SIG-M5 treated with dmso at 0.1 percent for 504 hours (cell line): ENCODE data around the gene TRMT2A.
"Not testable (repeated sequence)": the region's sequence is repeated elsewhere in the genome, so short reads cannot be mapped to it uniquely, and the experiment has no call there.

Experiments used
- DNase-seq: peaks from one replicate; lab custom pipeline; 2025; ENCODE audit not compliant: unreplicated experiment; lab: John Stamatoyannopoulos, UW

The TRMT2A gene, protein sequence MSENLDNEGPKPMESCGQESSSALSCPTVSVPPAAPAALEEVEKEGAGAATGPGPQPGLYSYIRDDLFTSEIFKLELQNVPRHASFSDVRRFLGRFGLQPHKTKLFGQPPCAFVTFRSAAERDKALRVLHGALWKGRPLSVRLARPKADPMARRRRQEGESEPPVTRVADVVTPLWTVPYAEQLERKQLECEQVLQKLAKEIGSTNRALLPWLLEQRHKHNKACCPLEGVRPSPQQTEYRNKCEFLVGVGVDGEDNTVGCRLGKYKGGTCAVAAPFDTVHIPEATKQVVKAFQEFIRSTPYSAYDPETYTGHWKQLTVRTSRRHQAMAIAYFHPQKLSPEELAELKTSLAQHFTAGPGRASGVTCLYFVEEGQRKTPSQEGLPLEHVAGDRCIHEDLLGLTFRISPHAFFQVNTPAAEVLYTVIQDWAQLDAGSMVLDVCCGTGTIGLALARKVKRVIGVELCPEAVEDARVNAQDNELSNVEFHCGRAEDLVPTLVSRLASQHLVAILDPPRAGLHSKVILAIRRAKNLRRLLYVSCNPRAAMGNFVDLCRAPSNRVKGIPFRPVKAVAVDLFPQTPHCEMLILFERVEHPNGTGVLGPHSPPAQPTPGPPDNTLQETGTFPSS

DNA sequence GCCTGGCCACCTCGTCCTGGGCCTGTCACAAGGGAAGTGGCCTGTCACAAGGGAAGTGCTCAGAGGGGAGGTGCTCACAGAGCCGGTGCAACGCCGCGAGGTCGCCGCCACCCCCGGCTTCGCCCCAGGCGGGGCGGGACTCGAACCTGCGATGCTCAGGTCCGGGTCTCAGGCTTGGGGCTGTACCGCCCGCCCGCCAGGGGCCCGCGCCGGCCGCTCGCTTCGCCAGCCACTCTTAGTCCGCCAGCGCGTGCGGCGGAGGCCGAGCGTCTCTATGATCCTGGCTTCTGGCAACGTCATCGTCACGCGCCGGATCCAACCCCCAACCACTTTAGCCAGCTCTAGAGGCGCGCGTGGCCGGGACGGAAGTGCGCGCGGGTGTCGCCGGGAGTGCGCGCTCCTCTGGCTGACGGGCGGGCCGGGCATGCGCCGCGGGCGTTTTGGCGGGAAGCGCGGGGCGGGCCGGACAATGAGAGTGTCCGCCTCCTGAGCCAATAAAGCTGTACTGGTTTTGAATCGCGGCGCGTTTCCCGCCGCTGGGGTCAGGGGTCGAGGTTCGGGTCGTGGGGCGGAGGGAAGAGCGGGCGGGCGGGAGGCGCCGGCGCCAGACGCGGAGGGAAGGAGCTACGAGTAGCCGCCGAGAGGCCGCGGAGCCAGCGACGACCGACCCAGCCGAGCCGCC lies at the start of gene TRMT2A:
Gene TRMT2A (minus strand): TSS at position 276 of the 682 bp plus-strand sequence. CDS start 320 bp downstream, outside the sequence.
- DNase-seq = peak; percentile 91

DNA sequence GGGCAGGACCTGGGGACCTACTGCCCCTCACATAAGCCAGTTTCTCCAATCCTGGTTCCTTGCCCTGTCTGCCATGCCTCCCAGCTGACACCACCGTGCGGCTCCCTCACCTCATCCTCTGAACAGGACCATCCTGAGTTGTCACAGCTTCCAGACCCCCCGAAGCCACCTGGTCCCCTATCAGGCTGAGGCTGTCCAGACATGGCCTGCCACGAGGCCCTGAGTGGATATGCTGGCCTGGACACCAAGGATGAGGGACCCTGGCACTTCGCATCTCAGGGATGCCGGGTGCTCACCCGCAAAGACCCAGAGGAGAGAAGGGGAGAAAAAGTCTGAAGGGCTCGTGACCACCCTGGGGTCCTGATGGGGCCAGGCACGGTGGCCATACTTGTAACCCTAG lies 49.7 kb upstream of the TRMT2A start:
- no peak for DNase-seq

DNA sequence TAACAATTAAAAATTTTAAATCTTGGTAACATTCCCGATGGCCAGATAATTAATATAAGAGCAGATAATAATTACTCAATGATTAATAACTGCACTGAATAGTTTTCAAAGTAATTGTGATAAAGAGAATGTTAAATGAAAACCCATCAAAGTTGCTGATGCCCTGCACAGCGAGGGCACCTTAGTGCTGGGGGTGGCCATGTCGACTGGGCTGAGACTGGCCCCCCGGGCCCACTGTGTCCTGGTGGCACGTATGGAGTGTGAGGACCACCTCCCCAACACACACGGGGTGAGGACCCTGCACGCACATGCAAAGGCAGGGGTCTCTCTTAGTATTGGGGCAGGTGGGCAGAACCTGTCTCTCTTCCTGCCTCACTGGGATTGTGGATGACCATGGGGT lies 48.9 kb upstream of the TRMT2A start:
- no peak for DNase-seq

DNA sequence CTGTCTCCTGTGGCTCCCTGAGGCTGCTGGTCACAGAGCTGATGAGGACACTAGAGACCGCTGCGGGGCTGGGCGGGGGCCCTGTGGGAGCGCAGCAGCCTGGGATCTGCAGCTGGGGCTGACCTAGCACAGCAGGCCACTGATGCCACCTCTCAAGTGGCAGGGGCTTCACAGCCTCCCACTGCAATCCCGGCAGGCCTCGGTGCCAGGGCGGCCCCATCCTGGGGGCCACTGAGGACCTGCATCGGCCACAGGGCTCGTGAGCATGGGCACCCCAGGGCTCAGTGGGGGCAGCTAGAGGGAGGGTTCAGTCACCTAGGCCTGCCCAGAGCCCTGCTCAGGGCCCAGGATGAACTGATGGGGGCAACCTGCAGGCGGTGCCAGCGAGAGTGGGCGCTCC lies 48.4 kb upstream of the TRMT2A start:
- no peak for DNase-seq

DNA sequence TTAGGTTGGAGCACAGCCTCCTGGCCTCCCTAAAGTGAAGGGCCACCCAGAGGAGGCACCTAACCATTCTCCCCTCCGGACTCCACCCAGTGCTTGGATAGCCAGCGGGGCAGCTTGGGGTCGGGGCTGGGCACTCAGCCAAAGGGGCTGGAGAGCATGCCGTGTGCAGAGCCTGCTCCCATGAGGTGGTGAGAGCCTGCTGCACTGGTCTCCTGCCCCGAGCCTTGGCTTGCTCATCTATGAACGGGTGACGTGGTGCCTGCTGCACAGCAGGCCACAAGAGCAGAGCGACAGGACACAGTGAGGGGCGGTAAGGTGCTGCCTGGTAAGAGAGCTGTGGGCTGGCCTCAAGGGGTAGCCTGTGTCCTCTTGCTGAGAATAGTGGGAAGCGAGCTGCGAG lies 47.8 kb upstream of the TRMT2A start:
- no peak for DNase-seq

DNA sequence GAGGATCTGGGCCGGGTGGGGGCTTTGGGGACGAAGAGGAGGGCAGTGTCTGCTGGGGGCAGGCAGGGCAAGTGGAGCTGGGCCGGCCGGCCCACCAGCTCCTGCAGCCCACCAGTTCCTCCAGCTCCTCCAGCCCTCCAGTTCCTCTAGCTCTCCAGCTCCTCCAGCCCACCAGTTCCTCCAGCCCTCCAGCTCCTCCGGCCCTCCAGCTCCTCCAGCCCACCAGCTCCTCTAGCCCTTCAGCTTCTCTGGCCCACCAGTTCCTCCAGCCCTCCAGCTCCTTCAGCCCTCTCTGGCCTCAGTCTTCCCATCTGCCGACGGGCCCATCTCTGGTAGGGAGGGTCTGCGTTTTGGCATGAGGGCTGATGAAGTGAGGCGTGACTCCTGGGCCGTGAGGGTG lies 43.0 kb upstream of the TRMT2A start:
- no peak for DNase-seq

DNA sequence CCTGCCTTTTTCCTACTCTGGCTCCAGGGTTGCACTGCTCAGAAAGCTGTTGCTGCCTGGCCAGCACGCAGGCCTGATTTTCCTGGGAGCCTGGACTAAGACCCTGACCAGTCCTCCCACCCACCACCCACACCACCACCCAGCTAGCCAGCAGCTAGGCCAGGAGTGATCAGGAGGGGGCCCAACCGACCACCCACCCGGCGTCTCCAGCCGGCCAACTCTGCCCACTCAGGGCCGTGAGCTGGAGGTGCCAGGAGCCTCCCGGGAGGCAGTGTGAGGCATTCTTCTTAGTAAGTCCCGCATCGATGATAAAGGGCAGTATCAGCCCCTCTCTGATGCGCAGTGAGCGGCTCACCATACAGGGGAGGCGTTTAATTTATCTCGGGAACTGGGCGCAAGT lies 42.5 kb upstream of the TRMT2A start:
- DNase-seq = not testable (repeated sequence)

DNA sequence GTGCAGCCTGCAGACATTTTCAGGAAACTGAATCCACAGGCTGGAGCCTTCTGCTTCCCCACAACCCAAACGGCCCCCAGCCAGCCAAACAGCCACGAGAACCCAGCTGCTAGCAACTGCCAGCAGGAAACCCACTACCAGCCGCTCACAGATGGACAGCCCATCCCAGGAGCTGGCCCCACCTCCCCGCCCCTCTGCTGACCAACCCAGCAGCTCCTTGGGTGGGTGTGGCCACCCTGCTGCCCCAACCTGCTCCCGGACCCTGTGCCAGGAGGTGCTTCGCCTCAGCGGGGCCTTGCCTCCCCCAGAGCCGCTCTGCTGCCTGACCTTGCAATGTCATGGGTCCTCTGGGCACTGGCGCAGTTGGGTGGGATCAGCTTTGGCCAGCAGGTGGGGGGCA lies 42.0 kb upstream of the TRMT2A start:
- no peak for DNase-seq

DNA sequence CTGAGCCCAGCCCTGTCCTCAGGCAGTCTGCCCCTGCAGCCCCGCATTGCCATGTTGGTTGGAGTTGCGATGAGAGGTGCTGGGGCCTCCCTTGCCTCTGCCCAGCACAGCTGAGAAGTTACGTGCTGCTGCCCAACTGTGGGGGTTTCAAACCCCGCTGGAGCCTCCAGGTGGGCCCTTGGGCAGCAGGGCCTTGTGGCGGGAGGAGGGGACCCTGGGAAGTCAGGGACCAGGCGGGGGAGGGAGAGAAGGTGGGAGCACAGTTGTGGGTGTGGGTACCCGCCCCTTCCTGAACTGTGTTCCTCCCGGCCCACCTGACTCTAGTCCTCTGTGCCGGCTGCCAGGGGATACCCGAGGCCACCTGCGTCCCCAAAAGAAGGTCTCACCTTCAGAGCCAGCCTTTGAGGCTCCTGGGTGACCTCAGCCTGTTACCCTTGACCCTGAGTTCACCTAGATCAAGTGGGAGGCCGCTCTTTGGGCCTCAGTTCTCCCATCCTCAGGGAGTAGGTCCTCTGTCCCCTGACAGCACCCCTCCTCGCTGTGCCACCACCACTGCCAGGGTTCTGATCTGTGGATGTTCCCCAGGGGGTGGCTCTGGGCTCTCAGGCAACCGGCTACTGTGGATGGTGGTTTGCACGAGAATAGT lies 41.5 kb upstream of the TRMT2A start:
- DNase-seq = no peak

DNA sequence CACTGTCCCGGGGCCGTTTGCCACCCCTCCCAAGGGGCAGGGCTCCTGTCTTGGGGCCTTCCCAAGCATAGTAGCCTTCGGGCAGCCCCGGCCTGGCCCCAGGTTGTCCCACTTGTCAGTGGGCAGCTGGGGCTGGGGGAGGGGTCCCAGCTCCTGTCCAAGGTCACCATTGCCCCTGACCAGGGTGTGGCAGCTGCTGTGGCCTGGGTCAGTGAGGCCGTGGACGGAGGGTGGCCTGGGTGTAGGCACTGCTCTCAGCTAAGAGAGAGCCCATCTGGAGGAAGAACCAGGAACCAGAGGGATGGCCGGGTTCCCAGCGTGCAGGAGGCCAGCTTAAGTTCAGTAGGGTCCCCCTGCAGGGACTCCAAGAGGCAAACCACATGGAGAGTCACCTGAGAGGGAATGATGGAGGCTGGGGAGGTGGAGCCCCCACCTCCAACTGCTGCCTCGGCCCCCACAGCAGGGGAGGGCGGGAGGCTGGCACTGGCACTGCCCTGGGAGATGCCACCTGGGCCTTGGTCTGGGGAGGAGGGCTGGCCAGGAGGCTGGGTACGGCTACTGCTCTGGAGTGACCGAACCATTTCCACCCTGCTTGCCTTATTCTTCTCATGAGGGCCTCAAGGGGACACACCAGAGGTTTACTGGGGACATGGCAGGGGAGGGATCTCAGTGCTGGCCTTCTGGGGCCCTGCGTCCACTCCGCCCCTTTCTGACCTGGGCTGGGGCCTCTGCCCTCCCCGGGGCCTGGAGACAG lies 40.6 kb upstream of the TRMT2A start:
- DNase-seq = no peak

DNA sequence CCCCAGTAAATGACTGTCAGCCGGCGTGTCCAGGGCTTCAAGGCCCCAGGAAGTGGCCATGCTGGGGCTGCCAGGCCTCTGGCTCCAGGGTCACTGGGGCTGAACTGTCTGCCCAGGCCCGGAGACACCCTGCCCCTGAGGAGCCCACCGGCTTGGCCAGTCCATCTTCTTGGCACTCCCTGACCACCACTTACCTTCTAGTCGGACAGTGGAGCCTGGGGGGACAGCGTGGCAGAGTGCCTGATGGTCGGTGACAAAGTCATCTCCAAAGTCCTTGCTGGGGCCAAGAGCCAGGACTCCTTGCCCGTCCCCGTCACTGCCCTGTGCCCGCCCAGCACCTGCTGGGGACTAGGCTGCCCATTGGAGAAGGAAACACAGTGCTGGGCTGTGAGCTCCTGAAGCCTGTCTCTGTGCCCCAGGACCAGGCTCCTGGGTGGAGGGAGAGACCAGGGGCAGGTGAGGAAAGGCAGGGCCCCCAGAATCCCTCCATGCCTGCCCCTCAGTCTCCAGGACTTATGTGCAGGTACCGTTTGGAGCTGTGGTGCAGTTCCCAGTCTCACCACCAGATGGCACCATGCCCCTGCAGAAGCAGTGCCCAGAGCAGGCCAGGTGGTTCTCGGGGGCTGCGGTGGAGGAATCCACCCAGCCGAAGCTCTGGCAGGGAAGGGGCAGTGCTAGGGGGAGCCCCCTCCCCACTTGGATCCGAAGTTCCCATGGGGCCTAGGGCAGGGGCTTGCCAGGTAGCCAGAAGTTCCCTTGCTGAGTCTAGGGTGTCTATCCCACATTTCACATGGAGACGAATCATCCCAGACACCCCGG lies 39.8 kb upstream of the TRMT2A start:
- DNase-seq = peak; percentile 30

DNA sequence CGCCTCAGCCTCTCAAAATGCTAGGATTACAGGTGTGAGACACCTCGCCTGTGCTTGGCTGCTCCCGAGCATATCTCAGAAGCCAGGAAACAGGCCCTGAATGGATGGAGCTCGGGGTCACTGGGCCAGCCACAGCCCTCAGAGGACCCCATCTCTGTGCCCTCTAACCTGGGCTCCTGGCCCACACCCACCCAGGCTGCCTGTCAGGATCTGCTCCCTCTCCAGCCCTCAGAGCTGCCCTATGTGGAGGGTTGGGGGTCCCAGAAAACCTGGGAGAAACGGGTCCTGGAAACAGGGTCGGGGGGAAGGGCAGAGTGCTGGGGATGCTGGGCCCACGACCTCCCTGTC lies 39.0 kb upstream of the TRMT2A start:
- DNase-seq = no peak

DNA sequence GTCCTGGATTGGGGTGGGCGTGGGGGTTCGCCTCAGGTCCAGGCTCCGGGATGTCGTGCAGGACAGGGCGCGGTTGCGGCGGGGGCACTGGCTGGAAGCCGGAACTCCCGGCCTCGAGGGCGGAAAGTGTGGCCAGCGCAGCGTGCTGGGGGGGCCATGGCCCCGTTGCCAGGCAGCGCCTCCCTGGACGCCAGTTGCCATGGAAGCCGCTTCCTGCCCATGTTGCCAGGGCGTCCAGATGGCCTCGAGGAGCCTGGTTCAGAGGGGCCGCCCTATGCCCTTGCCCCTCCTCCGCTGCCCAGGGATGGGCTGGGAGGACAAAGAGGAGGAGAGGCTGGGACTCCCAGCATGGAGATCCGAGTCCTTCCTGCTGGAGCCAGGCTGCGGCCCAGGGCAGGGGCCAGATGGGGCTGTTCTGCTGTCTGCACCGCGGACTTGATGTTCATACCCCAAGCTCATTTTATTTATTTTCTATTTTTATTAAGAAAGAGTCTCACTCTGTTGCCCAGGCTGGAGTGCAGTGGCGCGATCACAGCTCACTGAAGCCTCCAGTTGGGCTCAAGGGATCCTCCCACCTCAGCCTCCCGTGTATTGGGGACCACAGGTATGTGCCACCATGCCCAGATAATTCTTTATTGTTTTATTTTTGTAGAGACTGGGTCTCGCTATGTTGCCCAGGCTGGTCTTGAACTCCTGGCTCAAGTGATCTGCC lies 38.5 kb upstream of the TRMT2A start:
- no peak for DNase-seq

DNA sequence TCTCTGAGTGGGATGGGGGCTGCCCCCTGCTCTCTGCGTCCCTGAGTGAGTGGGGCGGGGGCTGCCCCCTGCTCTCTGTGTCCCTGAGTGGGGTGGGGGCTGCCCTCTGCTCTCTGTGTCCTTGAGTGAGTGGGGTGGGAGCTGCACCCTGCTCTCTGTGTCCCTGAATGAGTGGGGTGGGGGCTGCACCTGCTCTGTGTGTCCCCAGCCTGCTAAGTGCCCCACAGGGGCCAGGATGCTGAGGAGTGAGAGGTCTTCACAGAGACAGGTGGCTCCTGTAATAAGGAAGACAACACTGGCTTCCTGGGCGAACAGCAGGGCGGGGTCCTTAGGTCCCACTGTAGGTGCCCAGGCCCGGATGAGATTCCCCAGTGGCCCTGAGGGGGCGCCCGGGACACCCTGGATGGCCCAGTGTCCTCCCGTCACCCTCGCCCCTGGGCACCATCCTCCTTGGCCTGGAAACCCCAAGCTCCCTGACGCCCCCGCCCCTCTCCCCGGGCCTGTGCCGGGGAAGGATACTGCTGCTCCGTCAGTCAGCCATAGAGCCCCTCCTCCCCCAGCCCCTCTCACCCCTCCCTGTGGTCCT lies 37.7 kb upstream of the TRMT2A start:
- no peak for DNase-seq

DNA sequence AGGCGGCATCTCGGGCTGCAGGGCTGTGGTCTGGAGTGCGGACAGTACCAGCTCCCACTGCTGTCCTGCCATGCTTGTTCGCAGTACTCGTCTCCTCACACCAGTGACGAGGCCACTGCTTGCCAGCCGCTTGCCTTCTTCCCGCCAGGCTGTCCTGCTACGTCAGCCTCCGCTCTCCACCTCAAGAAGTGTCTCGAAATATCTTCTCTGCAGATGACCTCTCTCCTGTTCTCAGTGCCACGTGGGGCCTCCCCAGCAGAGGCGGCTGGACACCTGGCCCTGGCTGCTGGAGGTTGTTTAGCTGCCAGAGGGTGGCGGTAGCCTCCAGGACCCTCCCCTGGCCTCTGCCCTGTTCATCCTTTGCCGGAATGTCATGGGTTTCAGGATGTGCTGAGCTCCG lies 36.9 kb upstream of the TRMT2A start:
- no peak for DNase-seq

DNA sequence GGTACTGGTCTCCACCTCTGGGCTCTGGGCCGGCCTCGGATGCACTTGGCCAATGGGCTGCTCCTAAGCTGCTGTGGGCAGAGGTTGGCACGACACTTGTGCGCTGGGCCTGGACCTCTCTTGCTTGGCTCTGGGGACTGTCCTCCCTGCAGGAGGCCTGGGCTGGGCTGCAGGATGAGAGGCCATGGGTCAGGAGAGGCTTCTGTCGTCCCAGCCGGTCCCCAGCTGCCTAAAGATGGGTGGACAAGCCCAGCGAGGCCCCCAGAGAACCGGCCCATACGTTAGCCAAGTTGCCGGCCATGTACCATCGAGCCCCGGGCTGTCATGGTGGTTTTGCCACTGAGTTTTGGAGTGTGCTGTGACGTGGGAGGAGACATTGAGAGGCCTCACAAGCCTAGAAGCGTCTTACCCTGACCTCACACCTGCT lies 35.5 kb upstream of the TRMT2A start:
- DNase-seq = no peak

DNA sequence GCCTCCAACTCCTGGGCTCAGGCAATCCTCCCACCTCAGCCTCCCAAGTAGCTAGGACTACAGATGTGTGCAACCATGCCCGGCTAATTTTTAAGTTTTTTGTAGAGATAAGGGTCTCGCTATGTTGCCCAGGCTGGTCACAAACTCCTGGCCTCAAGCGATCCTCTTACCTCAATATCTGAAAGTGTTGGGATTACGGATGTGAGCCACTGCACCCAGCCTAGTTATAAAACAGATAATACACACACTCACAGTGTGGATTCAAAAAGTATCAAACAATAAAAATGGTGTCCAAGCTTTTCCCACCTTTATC lies 34.2 kb upstream of the TRMT2A start:
- DNase-seq = no peak

DNA sequence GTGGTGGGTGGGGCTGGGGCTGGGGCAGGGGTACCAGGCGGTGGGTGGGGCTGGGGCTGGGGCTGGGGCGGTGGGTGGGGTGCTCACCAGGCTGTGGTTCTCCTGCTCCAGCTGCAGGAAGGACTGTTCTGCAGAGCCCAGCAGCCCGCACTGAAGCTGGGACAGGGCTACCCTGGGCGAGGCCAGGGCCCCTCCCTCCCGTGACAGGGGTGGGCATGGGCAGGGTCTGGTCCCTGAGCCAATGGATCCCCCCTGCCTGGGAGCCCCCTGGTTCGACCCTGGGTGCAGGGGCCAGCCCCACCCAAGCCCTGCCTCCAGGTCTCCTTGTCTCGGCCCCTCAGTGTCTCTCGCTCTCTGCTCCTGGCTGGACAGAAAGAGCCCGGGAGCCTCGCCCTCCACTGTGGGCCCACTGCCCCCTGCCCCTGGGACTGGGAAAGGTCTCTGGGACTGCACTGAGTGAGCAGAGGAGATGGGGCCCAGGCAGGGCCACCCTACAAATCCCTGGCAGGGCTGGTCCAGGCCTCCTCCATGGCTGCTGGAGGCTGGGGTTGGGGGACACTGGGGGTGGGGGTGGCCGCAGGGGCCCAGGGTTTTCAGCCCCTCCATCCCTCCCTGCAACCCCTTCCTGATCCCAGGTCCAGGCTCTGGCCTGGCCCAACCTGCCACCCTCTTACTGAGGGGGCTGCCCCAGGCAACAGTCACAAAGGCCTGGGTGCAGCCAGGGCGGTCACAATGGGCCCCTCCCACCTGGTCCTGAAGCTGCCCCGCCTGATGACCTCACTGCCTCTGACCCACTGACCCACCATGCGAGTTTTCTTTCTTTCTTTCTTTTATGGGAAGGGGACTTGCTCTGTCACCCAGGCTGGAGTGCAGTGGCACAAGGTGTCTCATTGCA lies 33.6 kb upstream of the TRMT2A start, which contains the start of gene CCDC188:
Gene CCDC188 (minus strand): TSS at position 675 of the 895 bp plus-strand sequence. CDS start 69 bp downstream, at position 606.
- no peak for DNase-seq
